ENCODE data around the gene NGB.

Gene NGB

GRCh38 chr14:77230914-77231313 lies 40.1 kb downstream of the NGB start:
- Histone ChIP-seq H3K36me3 (ENCODE audit: control insufficient read depth, insufficient read depth, low read length) (no peaks in the 10 kb centered on the region), H3K4me1 (ENCODE audit: control insufficient read depth, insufficient read depth, low read length) (no peaks in the 10 kb centered on the region), H3K4me3 (ENCODE audit: low read depth, low read length) (no peak overlapping the region), H3K9ac (ENCODE audit: low read depth, low read length) (no peak overlapping the region), H3K9me3 (ENCODE audit: control insufficient read depth, insufficient read depth, low read length) (no peaks in the 10 kb centered on the region), H3K27ac (ENCODE audit: low read depth, low read length) (no peak overlapping the region), H3K27me3 (ENCODE audit: control insufficient read depth, insufficient read depth, low read length) (no peaks in the 10 kb centered on the region)

GRCh38 chr14:77228056-77228455 lies 43.0 kb downstream of the NGB start:
- H3K9me3 ChIP-seq (ENCODE audit: control insufficient read depth, insufficient read depth, low read length) = no peaks in the 10 kb centered on the region
- no peaks in the 10 kb centered on the region for H3K27me3 ChIP-seq (ENCODE audit: control insufficient read depth, insufficient read depth, low read length)
- H3K4me1 ChIP-seq (ENCODE audit: control insufficient read depth, insufficient read depth, low read length) = peaks cover 15% of the 10 kb centered on the region; the same call in 1 of the 2 replicates
- no peak overlapping the region for H3K4me3 ChIP-seq (ENCODE audit: low read depth, low read length)
- no peak overlapping the region for H3K27ac ChIP-seq (ENCODE audit: low read depth, low read length)
- no peaks in the 10 kb centered on the region for H3K36me3 ChIP-seq (ENCODE audit: control insufficient read depth, insufficient read depth, low read length)
- no peak overlapping the region for H3K9ac ChIP-seq (ENCODE audit: low read depth, low read length)

GRCh38 chr14:77225892-77226557 lies 45.0 kb downstream of the NGB start:
- Histone ChIP-seq H3K9me3 (ENCODE audit: control insufficient read depth, insufficient read depth, low read length) (no peaks in the 10 kb centered on the region), H3K9ac (ENCODE audit: low read depth, low read length) (no peak overlapping the region), H3K27ac (ENCODE audit: low read depth, low read length) (no peak overlapping the region), H3K4me3 (ENCODE audit: low read depth, low read length) (no peak overlapping the region), H3K36me3 (ENCODE audit: control insufficient read depth, insufficient read depth, low read length) (no peaks in the 10 kb centered on the region), H3K4me1 (ENCODE audit: control insufficient read depth, insufficient read depth, low read length) (peaks cover 30% of the 10 kb centered on the region), H3K27me3 (ENCODE audit: control insufficient read depth, insufficient read depth, low read length) (no peaks in the 10 kb centered on the region)

- Histone ChIP-seq H3K9ac (ENCODE audit: low read depth, low read length) (no peak overlapping the region), H3K27ac (ENCODE audit: low read depth, low read length) (no peak overlapping the region), H3K36me3 (ENCODE audit: control insufficient read depth, insufficient read depth, low read length) (no peaks in the 10 kb centered on the region), H3K9me3 (ENCODE audit: control insufficient read depth, insufficient read depth, low read length) (no peaks in the 10 kb centered on the region), H3K27me3 (ENCODE audit: control insufficient read depth, insufficient read depth, low read length) (no peaks in the 10 kb centered on the region), H3K4me1 (ENCODE audit: control insufficient read depth, insufficient read depth, low read length) (peaks cover 30% of the 10 kb centered on the region), H3K4me3 (ENCODE audit: low read depth, low read length) (no peak overlapping the region)
Observed at GRCh38 chr14:77225254-77225653, 45.8 kb downstream of the NGB start.

GRCh38 chr14:77224212-77224611 lies 46.8 kb downstream of the NGB start:
- Histone ChIP-seq H3K27me3 (ENCODE audit: control insufficient read depth, insufficient read depth, low read length) (no peaks in the 10 kb centered on the region), H3K9ac (ENCODE audit: low read depth, low read length) (no peak overlapping the region), H3K27ac (ENCODE audit: low read depth, low read length) (no peak overlapping the region), H3K4me1 (ENCODE audit: control insufficient read depth, insufficient read depth, low read length) (peaks cover 30% of the 10 kb centered on the region), H3K36me3 (ENCODE audit: control insufficient read depth, insufficient read depth, low read length) (no peaks in the 10 kb centered on the region), H3K4me3 (ENCODE audit: low read depth, low read length) (no peak overlapping the region), H3K9me3 (ENCODE audit: control insufficient read depth, insufficient read depth, low read length) (no peaks in the 10 kb centered on the region)

GRCh38 chr14:77222546-77223225 lies 48.3 kb downstream of the NGB start:
- Histone ChIP-seq H3K9me3 (ENCODE audit: control insufficient read depth, insufficient read depth, low read length) (no peaks in the 10 kb centered on the region), H3K4me3 (ENCODE audit: low read depth, low read length) (peak overlapping the region; percentile 18), H3K9ac (ENCODE audit: low read depth, low read length) (no peak overlapping the region), H3K27me3 (ENCODE audit: control insufficient read depth, insufficient read depth, low read length) (no peaks in the 10 kb centered on the region), H3K4me1 (ENCODE audit: control insufficient read depth, insufficient read depth, low read length) (peaks cover 35% of the 10 kb centered on the region), H3K36me3 (ENCODE audit: control insufficient read depth, insufficient read depth, low read length) (no peaks in the 10 kb centered on the region), H3K27ac (ENCODE audit: low read depth, low read length) (peak overlapping the region; percentile 70)

- Histone ChIP-seq H3K9ac (ENCODE audit: low read depth, low read length) (no peak overlapping the region), H3K36me3 (ENCODE audit: control insufficient read depth, insufficient read depth, low read length) (no peaks in the 10 kb centered on the region), H3K27ac (ENCODE audit: low read depth, low read length) (no peak overlapping the region), H3K4me1 (ENCODE audit: control insufficient read depth, insufficient read depth, low read length) (peaks cover 35% of the 10 kb centered on the region), H3K9me3 (ENCODE audit: control insufficient read depth, insufficient read depth, low read length) (no peaks in the 10 kb centered on the region), H3K4me3 (ENCODE audit: low read depth, low read length) (no peak overlapping the region), H3K27me3 (ENCODE audit: control insufficient read depth, insufficient read depth, low read length) (no peaks in the 10 kb centered on the region)
Observed at GRCh38 chr14:77221241-77221871, 49.6 kb downstream of the NGB start.

DNA sequence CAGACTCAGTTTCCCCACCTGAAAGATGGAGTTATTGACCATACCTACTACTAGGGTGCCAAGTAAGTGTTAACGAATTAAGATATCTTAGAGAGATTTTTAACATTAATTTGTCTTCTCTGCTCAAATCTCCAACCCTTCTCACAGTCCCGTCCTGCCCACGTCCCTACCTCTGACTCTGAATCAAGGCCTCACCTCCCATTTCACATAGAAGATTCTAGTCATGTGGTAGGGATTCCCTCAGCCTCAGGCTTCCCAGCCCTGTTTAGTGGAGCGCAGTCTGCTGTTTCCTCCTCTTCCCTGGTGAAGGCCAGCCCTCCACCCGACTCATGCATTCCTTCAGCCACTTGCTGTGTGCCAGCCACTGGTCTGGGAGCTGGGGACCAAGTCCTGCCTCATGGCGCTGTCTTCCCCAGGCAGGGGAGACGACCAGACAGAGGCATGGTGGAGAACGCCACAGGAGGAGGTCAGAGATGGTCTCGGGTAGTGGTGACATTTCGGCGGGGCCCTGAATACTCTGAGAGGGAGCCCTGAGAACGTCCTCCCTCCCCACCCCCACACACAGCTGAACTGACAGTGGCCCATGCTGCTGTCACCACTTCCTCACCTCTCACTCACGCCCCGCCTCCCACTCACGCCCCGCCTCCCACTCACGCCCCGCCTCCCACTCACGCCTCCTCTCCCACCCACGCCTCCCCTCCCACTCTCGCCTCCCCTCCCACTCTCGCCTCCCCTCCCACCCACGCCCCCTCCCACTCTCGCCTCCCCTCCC lies 50.6 kb downstream of the NGB start:
- H3K36me3 ChIP-seq (ENCODE audit: control insufficient read depth, insufficient read depth, low read length) = no peaks in the 10 kb centered on the region
- H3K4me3 ChIP-seq (ENCODE audit: low read depth, low read length) = no peak overlapping the region
- no peak overlapping the region for H3K27ac ChIP-seq (ENCODE audit: low read depth, low read length)
- H3K4me1 ChIP-seq (ENCODE audit: control insufficient read depth, insufficient read depth, low read length) = peaks cover 34% of the 10 kb centered on the region
- no peaks in the 10 kb centered on the region for H3K27me3 ChIP-seq (ENCODE audit: control insufficient read depth, insufficient read depth, low read length)
- H3K9ac ChIP-seq (ENCODE audit: low read depth, low read length) = no peak overlapping the region
- no peaks in the 10 kb centered on the region for H3K9me3 ChIP-seq (ENCODE audit: control insufficient read depth, insufficient read depth, low read length)

- H3K27ac ChIP-seq (ENCODE audit: low read depth, low read length) = no peak overlapping the region
- no peak overlapping the region for H3K9ac ChIP-seq (ENCODE audit: low read depth, low read length)
- no peak overlapping the region for H3K4me3 ChIP-seq (ENCODE audit: low read depth, low read length)
- H3K36me3 ChIP-seq (ENCODE audit: control insufficient read depth, insufficient read depth, low read length) = no peaks in the 10 kb centered on the region
- H3K27me3 ChIP-seq (ENCODE audit: control insufficient read depth, insufficient read depth, low read length) = no peaks in the 10 kb centered on the region
- H3K9me3 ChIP-seq (ENCODE audit: control insufficient read depth, insufficient read depth, low read length) = no peaks in the 10 kb centered on the region
- H3K4me1 ChIP-seq (ENCODE audit: control insufficient read depth, insufficient read depth, low read length) = peaks cover 28% of the 10 kb centered on the region
Observed at GRCh38 chr14:77219591-77219990, 51.4 kb downstream of the NGB start.

GRCh38 chr14:77217551-77217950 lies 53.5 kb downstream of the NGB start:
- H3K36me3 ChIP-seq (ENCODE audit: control insufficient read depth, insufficient read depth, low read length) = no peaks in the 10 kb centered on the region
- no peaks in the 10 kb centered on the region for H3K9me3 ChIP-seq (ENCODE audit: control insufficient read depth, insufficient read depth, low read length)
- no peak overlapping the region for H3K27ac ChIP-seq (ENCODE audit: low read depth, low read length)
- H3K9ac ChIP-seq (ENCODE audit: low read depth, low read length) = no peak overlapping the region
- H3K4me1 ChIP-seq (ENCODE audit: control insufficient read depth, insufficient read depth, low read length) = peaks cover 23% of the 10 kb centered on the region
- H3K4me3 ChIP-seq (ENCODE audit: low read depth, low read length) = no peak overlapping the region
- no peaks in the 10 kb centered on the region for H3K27me3 ChIP-seq (ENCODE audit: control insufficient read depth, insufficient read depth, low read length)

Measured in HUES48 (cell line).